K562 treated with DMSO at 1 percent for 48 hours (cell line): ENCODE data around the gene SWT1. TPM values are rescaled to one million over a fixed set of nuclear protein-coding genes. Genes with fewer than 3 reads are reported as not detected.

ENCODE experiments used
- total RNA-seq: library from RNA; unstranded; fragments of 300-600 nt; gene quantifications from 2 replicates; pipeline ENCODE4 v1.2.3, GENCODE V29; 2022; ENCODE audit warnings: low replicate concordance; ENCODE audit errors: extremely low read depth

SWT1 gene
- not detected in 2 replicates for total RNA-seq

GRCh38 chr1:185156854-185157598 is at the start of gene SWT1, which contains the start of gene TRMT1L:
SWT1 (plus strand) TSS chr1:185157167; CDS start chr1:185160842, 3,675 bp downstream.
TRMT1L (minus strand) TSS chr1:185156953; CDS start chr1:185156712, 241 bp downstream.

GRCh38 chr1:185317034-185317885 is 160.3 kb downstream of the SWT1 start, which contains the start of gene IVNS1ABP:
IVNS1ABP (minus strand) TSS chr1:185317243; CDS start chr1:185309493, 7,750 bp downstream.

Other genes starting within 250 kb of the SWT1 start
- not detected in 2 replicates for gene NIBAN1, start 182.7 kb upstream of the SWT1 start, total RNA-seq
- not detected in 2 replicates for gene RNF2, start 111.6 kb upstream of the SWT1 start, total RNA-seq
- gene TRMT1L, start 214 bp upstream of the SWT1 start, total RNA-seq, result not detected in 2 replicates
- gene IVNS1ABP, start 160.1 kb downstream of the SWT1 start, total RNA-seq, result not detected in 2 replicates